NT2/D1 (cell line): Measurements from ENCODE around the gene FBLN5.

ENCODE experiments used
- YY1 ChIP-seq: IDR thresholded peaks from 2 replicates; pipeline ENCODE4 v1.6.1; 2011; ENCODE audit not compliant: insufficient read length, insufficient read depth
- ZNF274 ChIP-seq: IDR thresholded peaks from 2 replicates; pipeline ENCODE4 v1.6.1; 2011; ENCODE audit warnings: mild to moderate bottlenecking, low read depth, low read length

DNA sequence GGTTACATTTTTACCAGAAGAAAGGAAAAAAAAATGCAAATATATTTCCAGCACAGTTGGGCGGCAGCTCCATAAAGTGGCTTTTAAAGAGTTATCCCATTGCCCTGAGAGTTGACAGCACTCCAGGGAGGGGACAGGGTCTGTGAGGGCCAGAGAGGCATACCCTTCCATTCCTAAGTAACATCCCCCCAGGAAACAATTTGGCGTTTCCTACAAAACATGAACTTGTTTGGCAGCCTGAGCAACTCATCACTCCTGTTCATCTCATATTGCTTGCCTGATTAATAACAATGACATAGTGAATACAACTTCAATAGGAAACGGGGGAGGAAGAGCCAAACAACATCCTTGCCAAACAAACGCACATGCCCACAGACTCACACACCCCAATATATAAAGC, 103.5 kb downstream of the FBLN5 start:
- no peak for TF ChIP-seq ZNF274
- no peak for TF ChIP-seq YY1
